K562 (cell line): Measurements from ENCODE around the gene ISY1. TPM values are rescaled to one million over a fixed set of nuclear protein-coding genes. Genes with fewer than 3 reads are reported as not detected.

Experiments used
- CBFA2T3 ChIP-seq: fragments of 450-650 bp; IDR thresholded peaks from 2 replicates; pipeline ENCODE4 v1.6.1; 2017
- HDAC3 ChIP-seq: fragments of 450-650 bp; IDR thresholded peaks from 2 replicates; pipeline ENCODE4 v1.6.1; 2018; ENCODE audit warnings: borderline replicate concordance, mild to moderate bottlenecking, moderate library complexity; ENCODE audit not compliant: partially characterized antibody
- HES1 ChIP-seq: fragments of 450-650 bp; IDR thresholded peaks from 2 replicates; pipeline ENCODE4 v1.6.1; 2016; ENCODE audit warnings: low read depth, mild to moderate bottlenecking, moderate library complexity
- IFI16 ChIP-seq: fragments of 250-450 bp; sonication (Bioruptor Pico); IDR thresholded peaks from 2 replicates; pipeline ENCODE4 v2.1.2; 2022; ENCODE audit warnings: mild to moderate bottlenecking, inconsistent platforms
- ILF3 ChIP-seq: fragments of 450-650 bp; IDR thresholded peaks from 2 replicates; pipeline ENCODE4 v1.6.1; 2018; ENCODE audit warnings: antibody characterized with exemption, mild to moderate bottlenecking, moderate library complexity, borderline replicate concordance
- NR3C1 ChIP-seq: sonication (generic); formaldehyde crosslinking; IDR thresholded peaks from 2 replicates; pipeline ENCODE4 v1.8.1; 2022; ENCODE audit warnings: missing genetic modification reagents
- PTRF ChIP-seq: fragments of 450-650 bp; IDR thresholded peaks from 2 replicates; pipeline ENCODE4 v1.6.1; 2016; ENCODE audit warnings: mild to moderate bottlenecking, missing genetic modification characterization, missing compliant biosample characterization
- RCOR1 ChIP-seq, 2 experiments: IDR thresholded peaks; 2 replicates each; pipeline ENCODE4 v1.6.1; 2012; ENCODE audit warnings: low read depth in 2 of 2, low read length in 2 of 2, borderline replicate concordance in 1 of 2, improper control_type of control experiment in 1 of 2
- SAP30 ChIP-seq: fragments of 200-600 bp; sonication (generic); IDR thresholded peaks from 2 replicates; pipeline ENCODE4 v1.6.1; 2012; ENCODE audit warnings: borderline replicate concordance, low read depth, mild to moderate bottlenecking, moderate library complexity, low read length, control low read depth, inconsistent platforms; ENCODE audit not compliant: insufficient read depth, poor library complexity, severe bottlenecking
- SMARCE1 ChIP-seq: fragments of 450-650 bp; IDR thresholded peaks from 2 replicates; pipeline ENCODE4 v1.7.1; 2016; ENCODE audit warnings: mild to moderate bottlenecking
- SNIP1 ChIP-seq: fragments of 450-650 bp; IDR thresholded peaks from 2 replicates; pipeline ENCODE4 v1.7.1; 2017; ENCODE audit warnings: low read depth, mild to moderate bottlenecking
- TCFL5 ChIP-seq: fragments of 250-450 bp; sonication (Bioruptor Pico); conservative IDR thresholded peaks from 2 replicates; pipeline ENCODE4 v1.6.1; 2021; ENCODE audit warnings: mild to moderate bottlenecking, moderate library complexity, matching md5 sums
- polyA plus RNA-seq, 8 experiments: library from polyadenylated mRNA; depleted of rRNA in 4 of 8; stranded (reverse) in 5 of 8; unstranded in 3 of 8; fragments of >200 nt; fragmentation: Nextera tagmentation in 2 of 8; fragmentation: Illumina TruSeq in 1 of 8; extraction: Ambion mirVana in 2 of 8; extraction: Trizol in 1 of 8; gene quantifications; 2 replicates each; pipeline versions ENCODE4 v1.2.1 to v1.2.3, GENCODE V29; 2011 to 2014; ENCODE audit warnings: inconsistent platforms in 1 of 8, missing spikeins in 1 of 8
- total RNA-seq, 7 experiments: library from RNA; depleted of rRNA in 6 of 7; stranded (reverse); fragments of >200 nt in 6 of 7; fragmentation: Illumina TruSeq in 2 of 7; extraction: Trizol in 2 of 7; gene quantifications; 2 replicates each; pipeline versions ENCODE4 v1.2.1 to v1.2.3, GENCODE V29; 2011 to 2021; ENCODE audit warnings: low replicate concordance in 1 of 7
- TF ChIP-seq, protein P1 (sequence below): IDR thresholded peaks from 2 replicates; pipeline ENCODE4 v1.6.1; 2011; ENCODE audit warnings: borderline replicate concordance, low read depth, mild to moderate bottlenecking, moderate library complexity, low read length; ENCODE audit not compliant: insufficient read depth, poor library complexity, severe bottlenecking
- TF ChIP-seq, protein P2 (sequence below), 2 experiments: fragments of 150-350 bp in 1 of 2; IDR thresholded peaks; 2 replicates each; pipeline ENCODE4 v1.6.1; 2012 to 2016; ENCODE audit warnings: low read depth in 2 of 2, low read length in 2 of 2, mild to moderate bottlenecking in 1 of 2, moderate library complexity in 1 of 2
- TF ChIP-seq, protein P3 (sequence below): sonication (generic); formaldehyde crosslinking; IDR thresholded peaks from 2 replicates; pipeline ENCODE4 v1.8.0; 2022; ENCODE audit warnings: mild to moderate bottlenecking, low read depth, missing genetic modification reagents
- TF ChIP-seq, protein P4 (sequence below): IDR thresholded peaks from 2 replicates; pipeline ENCODE4 v1.6.1; 2012; ENCODE audit warnings: low read depth, low read length, improper control_type of control experiment, borderline replicate concordance

The ISY1 gene
- total and polyA plus RNA-seq, 9 of the 15 experiments (the other 6 are each of a cell fraction or from before 2014, with no cell fraction given), result 23.5 to 50.0 (median 32.9) TPM

- TF ChIP-seq, protein P1, sequence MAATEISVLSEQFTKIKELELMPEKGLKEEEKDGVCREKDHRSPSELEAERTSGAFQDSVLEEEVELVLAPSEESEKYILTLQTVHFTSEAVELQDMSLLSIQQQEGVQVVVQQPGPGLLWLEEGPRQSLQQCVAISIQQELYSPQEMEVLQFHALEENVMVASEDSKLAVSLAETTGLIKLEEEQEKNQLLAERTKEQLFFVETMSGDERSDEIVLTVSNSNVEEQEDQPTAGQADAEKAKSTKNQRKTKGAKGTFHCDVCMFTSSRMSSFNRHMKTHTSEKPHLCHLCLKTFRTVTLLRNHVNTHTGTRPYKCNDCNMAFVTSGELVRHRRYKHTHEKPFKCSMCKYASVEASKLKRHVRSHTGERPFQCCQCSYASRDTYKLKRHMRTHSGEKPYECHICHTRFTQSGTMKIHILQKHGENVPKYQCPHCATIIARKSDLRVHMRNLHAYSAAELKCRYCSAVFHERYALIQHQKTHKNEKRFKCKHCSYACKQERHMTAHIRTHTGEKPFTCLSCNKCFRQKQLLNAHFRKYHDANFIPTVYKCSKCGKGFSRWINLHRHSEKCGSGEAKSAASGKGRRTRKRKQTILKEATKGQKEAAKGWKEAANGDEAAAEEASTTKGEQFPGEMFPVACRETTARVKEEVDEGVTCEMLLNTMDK, result no peak
- TF ChIP-seq, protein P2, sequence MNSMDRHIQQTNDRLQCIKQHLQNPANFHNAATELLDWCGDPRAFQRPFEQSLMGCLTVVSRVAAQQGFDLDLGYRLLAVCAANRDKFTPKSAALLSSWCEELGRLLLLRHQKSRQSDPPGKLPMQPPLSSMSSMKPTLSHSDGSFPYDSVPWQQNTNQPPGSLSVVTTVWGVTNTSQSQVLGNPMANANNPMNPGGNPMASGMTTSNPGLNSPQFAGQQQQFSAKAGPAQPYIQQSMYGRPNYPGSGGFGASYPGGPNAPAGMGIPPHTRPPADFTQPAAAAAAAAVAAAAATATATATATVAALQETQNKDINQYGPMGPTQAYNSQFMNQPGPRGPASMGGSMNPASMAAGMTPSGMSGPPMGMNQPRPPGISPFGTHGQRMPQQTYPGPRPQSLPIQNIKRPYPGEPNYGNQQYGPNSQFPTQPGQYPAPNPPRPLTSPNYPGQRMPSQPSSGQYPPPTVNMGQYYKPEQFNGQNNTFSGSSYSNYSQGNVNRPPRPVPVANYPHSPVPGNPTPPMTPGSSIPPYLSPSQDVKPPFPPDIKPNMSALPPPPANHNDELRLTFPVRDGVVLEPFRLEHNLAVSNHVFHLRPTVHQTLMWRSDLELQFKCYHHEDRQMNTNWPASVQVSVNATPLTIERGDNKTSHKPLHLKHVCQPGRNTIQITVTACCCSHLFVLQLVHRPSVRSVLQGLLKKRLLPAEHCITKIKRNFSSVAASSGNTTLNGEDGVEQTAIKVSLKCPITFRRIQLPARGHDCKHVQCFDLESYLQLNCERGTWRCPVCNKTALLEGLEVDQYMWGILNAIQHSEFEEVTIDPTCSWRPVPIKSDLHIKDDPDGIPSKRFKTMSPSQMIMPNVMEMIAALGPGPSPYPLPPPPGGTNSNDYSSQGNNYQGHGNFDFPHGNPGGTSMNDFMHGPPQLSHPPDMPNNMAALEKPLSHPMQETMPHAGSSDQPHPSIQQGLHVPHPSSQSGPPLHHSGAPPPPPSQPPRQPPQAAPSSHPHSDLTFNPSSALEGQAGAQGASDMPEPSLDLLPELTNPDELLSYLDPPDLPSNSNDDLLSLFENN (IDR thresholded peaks at IDR 0.05; ENCODE audit: low read depth in 2 of 2, low read length in 2 of 2), result no peak
- TF ChIP-seq SAP30 (peak; percentile 32), ILF3 (no peak), HDAC3 (peak; percentile 74), TCFL5 (no peak), SMARCE1 (no peak), SNIP1 (no peak), CBFA2T3 (no peak), NR3C1 (no peak), IFI16 (CRISPR knock-in tag) (no peak), PTRF (tag) (no peak), HES1 (no peak), RCOR1 (IDR thresholded peaks at IDR 0.05; ENCODE audit: borderline replicate concordance in 1 of 2, low read depth in 2 of 2, low read length in 2 of 2) (no peak)
- TF ChIP-seq, protein P3, sequence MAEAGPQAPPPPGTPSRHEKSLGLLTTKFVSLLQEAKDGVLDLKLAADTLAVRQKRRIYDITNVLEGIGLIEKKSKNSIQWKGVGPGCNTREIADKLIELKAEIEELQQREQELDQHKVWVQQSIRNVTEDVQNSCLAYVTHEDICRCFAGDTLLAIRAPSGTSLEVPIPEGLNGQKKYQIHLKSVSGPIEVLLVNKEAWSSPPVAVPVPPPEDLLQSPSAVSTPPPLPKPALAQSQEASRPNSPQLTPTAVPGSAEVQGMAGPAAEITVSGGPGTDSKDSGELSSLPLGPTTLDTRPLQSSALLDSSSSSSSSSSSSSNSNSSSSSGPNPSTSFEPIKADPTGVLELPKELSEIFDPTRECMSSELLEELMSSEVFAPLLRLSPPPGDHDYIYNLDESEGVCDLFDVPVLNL (CRISPR knock-in tag), result no peak
- TF ChIP-seq, protein P4, sequence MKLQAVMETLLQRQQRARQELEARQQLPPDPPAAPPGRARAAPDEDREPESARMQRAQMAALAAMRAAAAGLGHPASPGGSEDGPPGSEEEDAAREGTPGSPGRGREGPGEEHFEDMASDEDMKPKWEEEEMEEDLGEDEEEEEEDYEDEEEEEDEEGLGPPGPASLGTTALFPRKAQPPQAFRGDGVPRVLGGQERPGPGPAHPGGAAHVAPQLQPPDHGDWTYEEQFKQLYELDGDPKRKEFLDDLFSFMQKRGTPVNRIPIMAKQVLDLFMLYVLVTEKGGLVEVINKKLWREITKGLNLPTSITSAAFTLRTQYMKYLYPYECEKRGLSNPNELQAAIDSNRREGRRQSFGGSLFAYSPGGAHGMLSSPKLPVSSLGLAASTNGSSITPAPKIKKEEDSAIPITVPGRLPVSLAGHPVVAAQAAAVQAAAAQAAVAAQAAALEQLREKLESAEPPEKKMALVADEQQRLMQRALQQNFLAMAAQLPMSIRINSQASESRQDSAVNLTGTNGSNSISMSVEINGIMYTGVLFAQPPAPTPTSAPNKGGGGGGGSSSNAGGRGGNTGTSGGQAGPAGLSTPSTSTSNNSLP, result no peak
These were observed at the start of gene ISY1 (continued) for GRCh38 chr3:129160891-129161859.
